HG03521 (cell line): ENCODE measurements around the gene DAPK3.

Experiments used
- ATAC-seq: cut with Tn5 transposase; IDR thresholded peaks from one replicate; pipeline ENCODE4 v1.9.1; 2021; ENCODE audit warnings: mild to moderate bottlenecking, moderate library complexity; ENCODE audit not compliant: unreplicated experiment

DAPK3 gene

DNA sequence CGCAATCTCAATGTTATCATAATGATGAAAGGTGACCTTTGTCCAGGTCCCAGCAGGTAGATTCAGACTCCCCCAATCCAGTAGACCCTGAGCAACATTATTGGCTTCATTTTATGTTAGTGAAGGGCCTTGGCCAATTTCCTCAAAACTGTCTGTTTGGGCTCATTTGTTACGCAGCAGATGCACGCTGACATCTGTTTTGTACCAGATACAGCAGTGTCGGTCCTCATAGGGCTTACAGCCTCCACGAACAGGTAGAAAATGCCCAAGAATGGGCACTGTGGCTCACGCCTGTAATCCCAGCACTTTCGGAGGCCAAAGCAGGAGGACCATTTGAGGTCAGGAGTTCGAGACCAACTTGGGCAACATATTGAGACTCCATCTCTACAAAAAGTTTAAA, 51.1 kb downstream of the DAPK3 start:
- ATAC-seq = no peak

DNA sequence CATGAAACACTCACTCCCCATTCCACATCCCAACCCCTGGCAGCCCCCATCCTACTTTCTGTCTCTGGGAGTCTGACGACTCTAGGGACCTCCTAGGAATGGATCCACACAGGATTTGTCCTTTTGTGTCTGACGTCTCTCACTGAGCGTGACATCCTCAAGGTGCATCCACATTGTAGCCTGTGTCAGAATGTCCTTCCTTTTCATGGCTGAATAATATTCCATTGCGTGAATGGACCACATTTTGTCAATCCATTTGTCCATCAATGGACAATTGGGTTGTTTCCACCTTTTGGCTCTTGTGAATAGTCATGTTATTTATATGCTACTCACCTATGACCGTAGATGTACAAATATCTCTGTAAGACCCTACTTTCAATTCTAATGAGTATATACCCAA, 54.9 kb downstream of the DAPK3 start:
- no peak for ATAC-seq

DNA sequence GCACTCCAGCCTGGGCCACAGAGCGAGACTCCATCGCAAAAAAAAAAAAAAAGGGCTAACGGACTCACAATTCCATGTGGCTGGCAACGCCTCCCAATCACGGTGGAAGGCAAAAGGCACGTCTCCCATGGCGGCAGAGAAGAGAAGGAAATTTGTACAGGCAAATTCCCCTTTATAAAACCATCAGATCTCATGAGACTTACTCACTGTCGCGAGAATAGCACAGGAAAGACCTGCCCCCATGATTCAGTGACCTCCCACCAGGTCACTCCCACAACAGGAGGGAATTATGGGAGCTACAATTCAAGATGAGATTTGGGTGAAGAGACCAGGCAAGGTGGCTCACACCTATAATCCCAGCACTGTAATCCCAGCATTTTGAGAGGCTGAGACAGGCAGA, 56.7 kb downstream of the DAPK3 start:
- no peak for ATAC-seq

DNA sequence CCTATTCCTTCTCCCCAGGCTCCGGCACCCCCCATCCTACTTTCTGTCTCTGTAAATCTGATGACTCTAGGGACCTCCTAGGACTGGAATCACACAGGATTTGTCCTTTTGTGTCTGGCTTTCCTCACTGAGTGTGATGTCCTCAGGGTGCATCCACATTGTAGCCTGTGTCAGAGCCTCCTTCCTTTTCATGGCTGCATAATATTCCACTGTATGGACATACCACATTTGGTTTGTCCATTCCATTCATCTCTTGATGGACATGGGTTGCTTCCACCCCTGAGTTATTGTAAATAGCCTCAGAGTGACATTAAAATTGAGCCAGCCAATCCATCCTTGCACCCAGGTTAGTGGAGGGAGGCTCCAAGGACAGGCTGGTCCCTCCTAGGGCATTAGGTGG, 60.8 kb downstream of the DAPK3 start:
- no peak for ATAC-seq
